Caco-2 (cell line): ENCODE results near the gene TSSK6. TPM values are rescaled to one million over a fixed set of nuclear protein-coding genes. Genes with fewer than 3 reads are reported as not detected.

ENCODE experiments used
- BruUV-seq: library from RNA; stranded (reverse); fragments of 400-500 nt; replicated peaks from 2 replicates; lab custom pipeline; 2021; lab: Mats Ljungman, UMichigan
- CTCF ChIA-PET: fragments of 300-600 bp; sonication (Branson Sonifier 250); formaldehyde crosslinking; loops from one replicate; lab custom pipeline; 2022; ENCODE audit warnings: antibody characterized with exemption; lab: Charles Lee
- POLR2A ChIA-PET: fragments of 300-600 bp; sonication (Branson Sonifier 250); formaldehyde crosslinking; loops from one replicate; lab custom pipeline; 2022; ENCODE audit warnings: antibody characterized with exemption; lab: Charles Lee
- DNase-seq, 2 experiments: peaks; one replicate each; pipeline versions ENCODE4 v3.0.0 to v3.0.0-alpha.2; 2020 to 2022
- H3K27me3 ChIP-seq: replicated peaks from 2 replicates; pipeline ENCODE4 v1.6.0; 2011; ENCODE audit warnings: low read length; ENCODE audit not compliant: control insufficient read depth, insufficient read depth
- H3K36me3 ChIP-seq: 2 replicates; pipeline ENCODE4 v1.5.1; 2011; ENCODE audit warnings: low read length; ENCODE audit not compliant: control insufficient read depth, insufficient read depth
- H3K4me1 ChIP-seq: fragments of 250-450 bp; sonication (Bioruptor Pico); 2 replicates; pipeline ENCODE4 v1.5.1; 2020; ENCODE audit warnings: mild to moderate bottlenecking
- H3K4me3 ChIP-seq: 2 replicates; pipeline ENCODE4 v1.5.1; 2011; ENCODE audit warnings: low read depth, mild to moderate bottlenecking, control low read depth, low read length
- H3K9me3 ChIP-seq: fragments of 250-450 bp; sonication (Bioruptor Pico); 2 replicates; pipeline ENCODE4 v1.5.1; 2020; ENCODE audit warnings: mild to moderate bottlenecking, moderate library complexity
- H3K27ac Mint-ChIP-seq: one replicate; pipeline ENCODE4 v1.8.0; 2022; ENCODE audit warnings: mixed read lengths; ENCODE audit not compliant: unreplicated experiment
- H3K27me3 Mint-ChIP-seq: one replicate; pipeline ENCODE4 v1.8.0; 2022; ENCODE audit warnings: mixed read lengths; ENCODE audit not compliant: insufficient read depth, unreplicated experiment
- H3K36me3 Mint-ChIP-seq: one replicate; pipeline ENCODE4 v1.8.0; 2022; ENCODE audit warnings: mild to moderate bottlenecking, mixed read lengths; ENCODE audit not compliant: insufficient read depth, unreplicated experiment
- H3K4me1 Mint-ChIP-seq: one replicate; pipeline ENCODE4 v1.8.0; 2022; ENCODE audit warnings: low read depth, mixed read lengths; ENCODE audit not compliant: unreplicated experiment
- H3K4me3 Mint-ChIP-seq: one replicate; pipeline ENCODE4 v1.8.0; 2022; ENCODE audit warnings: mild to moderate bottlenecking, moderate library complexity, mixed read lengths; ENCODE audit not compliant: unreplicated experiment
- H3K9me3 Mint-ChIP-seq: one replicate; pipeline ENCODE4 v1.8.0; 2022; ENCODE audit warnings: mixed read lengths; ENCODE audit not compliant: unreplicated experiment
- CTCF ChIP-seq, 2 experiments: fragments of 200-600 bp in 1 of 2; IDR thresholded peaks; 1 replicate in 1 of 2; 2 replicates in 1 of 2; pipeline versions ENCODE4 v1.5.1 to v1.8.0; 2011 to 2022; ENCODE audit warnings: antibody characterized with exemption in 1 of 2, control low read depth in 1 of 2, inconsistent platforms in 1 of 2, low read depth in 1 of 2, low read length in 1 of 2, mild to moderate bottlenecking in 1 of 2, moderate library complexity in 1 of 2; ENCODE audit not compliant: insufficient read depth in 1 of 2, severe bottlenecking in 1 of 2, unreplicated experiment in 1 of 2
- intact Hi-C: fragments of 100-400 bp; cut with micrococcal nuclease; formaldehyde crosslinking; loops from one replicate; pipeline ENCODE4 v1.10.0; 2022; ENCODE audit not compliant: unreplicated experiment
- total RNA-seq: library from RNA; stranded (reverse); gene quantifications from 2 replicates; pipeline ENCODE4 v1.2.3, GENCODE V29; 2022

Gene TSSK6
- total RNA-seq, 1 experiment from 2014 or later = 3.8 TPM

- Histone ChIP-seq H3K4me1 (peaks cover 19% of the 10 kb centered on the region), H3K27me3 (no peaks in the 10 kb centered on the region), H3K36me3 (no peaks in the 10 kb centered on the region; the same call in none of the 2 replicates), H3K9me3 (no peaks in the 10 kb centered on the region), H3K4me3 (no peak overlapping the region)
- H3K4me1 Mint-ChIP-seq = peaks cover 6% of the 10 kb centered on the region
- intact Hi-C loops = no loop called here
- H3K27ac Mint-ChIP-seq = no peak overlapping the region
- BruUV-seq = no TSS peak
- peaks cover 63% of the 10 kb centered on the region for H3K36me3 Mint-ChIP-seq
- H3K9me3 Mint-ChIP-seq = no peaks in the 10 kb centered on the region
- no peaks in the 10 kb centered on the region for H3K27me3 Mint-ChIP-seq
- CTCF ChIA-PET = interaction anchor here (1.0 kb wide), 1 partner anchor 121 kb away, joined by 4 read pairs; no protein-coding TSS in a partner anchor
- DNase-seq = no peak
- POLR2A ChIA-PET = no interaction called here
- no peak for TF ChIP-seq CTCF (IDR thresholded peaks at IDR 0.05; ENCODE audit: insufficient read depth in 1 of 2, low read depth in 1 of 2, low read length in 1 of 2, severe bottlenecking in 1 of 2, unreplicated experiment in 1 of 2)
- no peak overlapping the region for H3K4me3 Mint-ChIP-seq
These were observed 28.0 kb downstream of the TSSK6 start for GRCh38 chr19:19487077-19487949.

- Histone ChIP-seq H3K4me3 (no peak overlapping the region), H3K27me3 (no peaks in the 10 kb centered on the region), H3K9me3 (no peaks in the 10 kb centered on the region), H3K36me3 (no peaks in the 10 kb centered on the region; the same call in none of the 2 replicates), H3K4me1 (peaks cover 19% of the 10 kb centered on the region)
- peaks cover 55% of the 10 kb centered on the region for H3K36me3 Mint-ChIP-seq
- BruUV-seq = no TSS peak
- ChIA-PET POLR2A (no interaction called here), CTCF (no interaction called here)
- DNase-seq = no peak
- H3K4me3 Mint-ChIP-seq = no peak overlapping the region
- no peak for TF ChIP-seq CTCF (IDR thresholded peaks at IDR 0.05; ENCODE audit: insufficient read depth in 1 of 2, low read depth in 1 of 2, low read length in 1 of 2, severe bottlenecking in 1 of 2, unreplicated experiment in 1 of 2)
- peaks cover 6% of the 10 kb centered on the region for H3K4me1 Mint-ChIP-seq
- no peaks in the 10 kb centered on the region for H3K9me3 Mint-ChIP-seq
- H3K27me3 Mint-ChIP-seq = no peaks in the 10 kb centered on the region
- H3K27ac Mint-ChIP-seq = no peak overlapping the region
- intact Hi-C loops = no loop called here
These were observed 28.8 kb downstream of the TSSK6 start for GRCh38 chr19:19486343-19487076.

GRCh38 chr19:19485998-19486290 lies 29.4 kb downstream of the TSSK6 start:
- intact Hi-C loops = no loop called here
- POLR2A ChIA-PET = no interaction called here
- H3K9me3 Mint-ChIP-seq = no peaks in the 10 kb centered on the region
- no peaks in the 10 kb centered on the region for H3K9me3 ChIP-seq
- no peaks in the 10 kb centered on the region for H3K27me3 Mint-ChIP-seq
- H3K36me3 ChIP-seq = no peaks in the 10 kb centered on the region; the same call in none of the 2 replicates
- peaks cover 19% of the 10 kb centered on the region for H3K4me1 ChIP-seq
- peaks cover 6% of the 10 kb centered on the region for H3K4me1 Mint-ChIP-seq
- no TSS peak for BruUV-seq
- H3K27ac Mint-ChIP-seq = no peak overlapping the region
- no peak for DNase-seq
- no peaks in the 10 kb centered on the region for H3K27me3 ChIP-seq
- H3K4me3 ChIP-seq = no peak overlapping the region
- peaks cover 50% of the 10 kb centered on the region for H3K36me3 Mint-ChIP-seq
- CTCF ChIA-PET = no interaction called here
- no peak for TF ChIP-seq CTCF (IDR thresholded peaks at IDR 0.05; ENCODE audit: insufficient read depth in 1 of 2, low read depth in 1 of 2, low read length in 1 of 2, severe bottlenecking in 1 of 2, unreplicated experiment in 1 of 2)
- no peak overlapping the region for H3K4me3 Mint-ChIP-seq
